Activated CD8-positive, alpha-beta memory T cell treated with anti-CD3 and anti-CD28 coated beads, Interleukin-2, amount 50 U/mL, for 4 hours (primary cell): ENCODE measurements around the gene GBP5.
"Not testable (repeated sequence)": the region's sequence is repeated elsewhere in the genome, so short reads cannot be mapped to it uniquely, and the experiment has no call there.

Experiments used
- DNase-seq: peaks from one replicate; pipeline ENCODE4 v3.0.0-alpha.2; 2020

GBP5 gene

GRCh38 chr1:89280766-89281165, 8.1 kb upstream of the GBP5 start:
- no peak for DNase-seq

- no peak for DNase-seq
These were observed 6.4 kb upstream of the GBP5 start for GRCh38 chr1:89279011-89279466.

GRCh38 chr1:89277725-89278124, 5.1 kb upstream of the GBP5 start:
- peak; percentile 23 for DNase-seq

- no peak for DNase-seq
These were observed 4.0 kb upstream of the GBP5 start for GRCh38 chr1:89276690-89277089.

GRCh38 chr1:89274411-89274857, 1.8 kb upstream of the GBP5 start:
- DNase-seq = no peak

- peak; percentile 22 for DNase-seq
These were observed 691 bp upstream of the GBP5 start for GRCh38 chr1:89273324-89273778.

- no peak for DNase-seq
These were observed 1.2 kb downstream of the GBP5 start for GRCh38 chr1:89271341-89272015.

- no peak for DNase-seq
These were observed 2.2 kb downstream of the GBP5 start for GRCh38 chr1:89270423-89270822.

- no peak for DNase-seq
These were observed 3.4 kb downstream of the GBP5 start for GRCh38 chr1:89269277-89269676.

GRCh38 chr1:89262643-89263042, 10.0 kb downstream of the GBP5 start:
- DNase-seq = no peak

GRCh38 chr1:89261926-89262515, 10.6 kb downstream of the GBP5 start:
- DNase-seq = no peak

- no peak for DNase-seq
These were observed 11.9 kb downstream of the GBP5 start for GRCh38 chr1:89260566-89261255.

- no peak for DNase-seq
These were observed 12.6 kb downstream of the GBP5 start for GRCh38 chr1:89260042-89260441.

GRCh38 chr1:89259283-89259971, 13.2 kb downstream of the GBP5 start:
- peak; percentile 43 for DNase-seq

GRCh38 chr1:89257041-89257440, 15.6 kb downstream of the GBP5 start:
- no peak for DNase-seq

- not testable (repeated sequence) for DNase-seq
These were observed 17.1 kb downstream of the GBP5 start for GRCh38 chr1:89255581-89255980.

- no peak for DNase-seq
These were observed 17.9 kb downstream of the GBP5 start for GRCh38 chr1:89254658-89255287.

- DNase-seq = no peak
These were observed 29.6 kb downstream of the GBP5 start for GRCh38 chr1:89243046-89243445.
